Measurements from ENCODE around the gene CDIPT. TPM values are rescaled to one million over a fixed set of nuclear protein-coding genes. Genes with fewer than 3 reads are reported as not detected.
"Not testable (repeated sequence)": the region's sequence is repeated elsewhere in the genome, so short reads cannot be mapped to it uniquely, and the experiment has no call there.

Gene CDIPT
- polyA plus RNA-seq, 12 donors: 32.1 to 48.9 (median 40.2) TPM; not detected in 1

DNA sequence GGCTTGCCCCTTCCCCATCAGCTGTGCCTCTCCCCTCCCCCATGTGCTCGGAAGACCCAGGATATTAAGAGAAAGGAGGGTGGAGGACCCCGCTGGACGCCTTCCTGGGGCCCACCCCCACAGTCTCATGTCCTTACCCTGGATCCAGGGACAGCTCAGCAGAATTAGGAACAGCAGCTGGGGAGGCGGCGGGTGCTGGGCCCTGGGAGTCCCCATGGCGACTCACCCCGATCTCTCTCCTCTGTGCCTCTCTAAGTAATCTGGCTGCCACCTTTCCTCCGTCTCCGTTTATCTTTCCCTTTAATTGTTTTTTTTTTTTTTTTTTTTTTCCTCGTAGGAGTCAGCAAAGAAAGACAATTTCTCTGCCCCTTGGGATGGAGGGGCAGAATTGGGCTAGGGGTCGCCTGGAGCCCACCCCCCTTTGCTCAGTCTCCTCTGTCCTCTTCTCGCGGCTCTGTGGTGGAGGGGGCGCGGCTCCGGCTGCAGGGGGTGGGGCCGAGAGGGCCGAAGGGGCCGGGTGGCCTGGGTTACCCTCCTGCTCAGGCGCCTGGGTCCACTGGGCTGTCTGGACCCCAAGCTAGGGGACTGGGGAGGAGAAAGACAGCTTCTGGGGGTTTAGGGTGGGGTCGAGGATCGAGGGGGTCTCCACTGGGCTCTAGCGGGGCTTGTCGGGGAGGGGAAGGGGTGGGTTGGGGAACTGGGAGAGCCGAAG lies 35.9 kb upstream of the CDIPT start:
- no peak for DNase-seq

DNA sequence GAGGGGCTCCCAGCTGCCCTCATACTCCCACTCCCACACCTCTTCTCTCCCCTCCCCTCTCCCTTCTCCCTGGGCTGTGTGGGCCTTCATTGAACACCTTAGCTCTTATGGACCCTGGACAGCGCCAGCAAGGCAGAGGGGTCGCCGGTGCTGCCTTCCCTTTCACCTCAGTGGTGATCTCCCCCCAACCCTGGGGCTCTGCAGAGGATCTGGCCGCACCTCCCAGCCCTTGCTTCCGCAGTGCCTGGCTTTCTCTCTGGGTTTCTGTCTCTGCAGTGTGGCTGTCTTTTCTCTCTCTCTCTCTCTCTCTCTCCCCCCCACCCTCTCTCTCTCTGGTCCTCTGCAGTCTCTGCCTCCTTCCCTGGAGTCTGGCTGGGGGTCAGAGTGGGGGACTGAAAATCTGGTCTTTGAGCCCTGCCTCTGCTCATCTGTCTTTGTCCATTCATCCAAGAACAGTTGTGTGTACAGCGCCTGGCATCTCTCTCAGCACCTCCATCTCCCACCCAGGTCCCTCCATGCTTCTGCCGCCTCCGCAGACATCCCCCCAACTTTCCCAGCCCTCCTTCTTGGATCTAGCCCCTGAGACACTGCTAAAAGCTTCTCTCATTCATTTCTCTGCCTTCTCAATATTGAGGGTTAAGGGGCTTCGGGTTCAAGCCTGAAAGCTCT lies 35.2 kb upstream of the CDIPT start:
- DNase-seq: no peak

DNA sequence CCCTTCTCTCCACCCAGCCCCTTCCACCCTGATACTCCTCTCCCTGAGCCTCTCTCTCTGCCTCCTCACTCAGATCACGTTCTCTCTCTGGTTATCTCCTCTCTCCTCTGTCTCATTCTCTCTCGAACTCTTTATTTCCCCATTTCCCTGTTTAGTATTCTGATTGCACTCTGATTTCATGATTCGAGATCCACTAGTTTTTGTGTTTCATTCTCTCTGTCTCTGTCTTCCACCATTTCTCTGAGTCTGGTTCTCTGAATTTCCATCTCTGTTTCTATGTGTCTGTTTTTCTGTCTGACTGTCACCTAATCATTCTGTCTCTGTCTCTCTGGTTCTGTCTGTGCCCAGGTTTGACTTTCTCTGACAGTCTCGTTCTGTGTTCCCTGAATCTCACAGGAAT lies 34.3 kb upstream of the CDIPT start:
- no peak for DNase-seq

DNA sequence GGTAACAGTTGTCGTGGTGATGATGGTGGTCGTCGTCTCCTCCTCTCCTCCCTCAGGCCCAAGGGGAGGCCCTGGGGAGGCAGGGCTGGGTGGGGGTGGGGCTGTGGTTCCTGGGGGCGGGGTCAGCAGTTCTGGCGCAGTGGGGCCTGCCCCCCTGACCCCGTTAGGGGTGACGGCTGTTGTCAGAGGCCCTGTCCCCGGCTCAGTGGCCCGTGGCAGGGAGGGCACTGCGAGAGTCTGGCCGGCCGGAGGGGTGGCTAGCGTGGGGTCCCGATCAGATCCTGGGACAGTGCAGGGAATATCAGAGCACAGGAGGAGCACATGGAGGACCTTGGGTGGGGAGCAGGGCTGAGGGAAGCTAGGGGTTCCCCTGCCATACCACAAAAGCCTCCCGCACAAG lies 33.8 kb upstream of the CDIPT start:
- no peak for DNase-seq

DNA sequence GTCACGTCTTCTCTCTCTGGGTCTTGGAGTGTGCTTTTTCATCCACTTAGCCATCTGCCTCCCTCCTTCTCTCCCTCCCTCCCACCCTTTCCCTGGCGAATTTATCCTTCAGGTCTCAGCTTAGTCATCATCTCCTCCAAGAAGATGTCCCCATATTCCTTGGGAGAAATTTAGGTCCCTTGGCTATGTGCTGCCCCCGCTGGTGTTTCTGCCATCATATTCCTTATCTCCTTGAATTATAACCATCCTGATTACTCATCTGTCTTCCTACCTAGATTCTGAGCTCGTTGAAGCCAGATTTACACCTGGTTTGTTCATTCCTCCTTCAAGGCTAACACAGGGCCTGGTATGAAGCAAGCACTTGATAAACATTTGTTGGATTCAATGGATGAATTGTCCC lies 31.3 kb upstream of the CDIPT start:
- DNase-seq: no peak

DNA sequence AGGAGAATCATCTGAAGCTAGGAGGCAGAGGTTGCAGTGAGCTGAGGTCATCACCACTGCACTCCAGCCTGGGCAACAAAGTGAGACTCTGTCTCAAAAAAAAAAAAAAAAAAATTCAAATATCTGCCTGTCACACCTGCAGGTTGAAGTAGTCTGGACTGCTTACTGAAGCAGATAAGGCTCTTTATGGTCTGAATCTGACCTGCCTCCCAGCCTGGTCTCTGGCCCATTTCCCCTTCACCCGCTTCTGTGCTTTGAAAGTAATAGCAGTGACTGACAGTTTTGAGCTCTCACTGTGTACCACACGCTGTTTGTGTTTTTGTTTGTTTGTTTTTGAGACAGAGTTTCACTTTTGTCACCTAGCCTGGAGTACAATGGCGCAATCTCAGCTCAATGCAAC lies 30.5 kb upstream of the CDIPT start:
- no peak for DNase-seq

DNA sequence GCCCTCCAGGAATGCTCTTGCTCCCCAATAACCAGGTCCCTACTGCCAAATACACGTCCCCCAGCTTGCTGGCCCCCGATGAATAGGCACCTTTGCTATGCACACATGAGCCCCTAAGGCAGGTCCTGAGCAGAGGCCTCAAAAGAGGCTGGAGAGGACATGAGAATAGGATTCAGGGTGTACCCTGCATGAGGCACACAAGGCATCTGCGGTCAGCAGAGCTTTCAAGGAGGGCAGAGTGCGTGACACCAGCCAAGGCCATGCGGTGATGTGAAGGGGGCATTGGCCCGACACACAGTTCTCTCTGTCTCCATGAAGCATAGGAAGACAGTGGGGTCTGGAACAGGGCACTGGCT lies 29.4 kb upstream of the CDIPT start:
- DNase-seq: no peak

DNA sequence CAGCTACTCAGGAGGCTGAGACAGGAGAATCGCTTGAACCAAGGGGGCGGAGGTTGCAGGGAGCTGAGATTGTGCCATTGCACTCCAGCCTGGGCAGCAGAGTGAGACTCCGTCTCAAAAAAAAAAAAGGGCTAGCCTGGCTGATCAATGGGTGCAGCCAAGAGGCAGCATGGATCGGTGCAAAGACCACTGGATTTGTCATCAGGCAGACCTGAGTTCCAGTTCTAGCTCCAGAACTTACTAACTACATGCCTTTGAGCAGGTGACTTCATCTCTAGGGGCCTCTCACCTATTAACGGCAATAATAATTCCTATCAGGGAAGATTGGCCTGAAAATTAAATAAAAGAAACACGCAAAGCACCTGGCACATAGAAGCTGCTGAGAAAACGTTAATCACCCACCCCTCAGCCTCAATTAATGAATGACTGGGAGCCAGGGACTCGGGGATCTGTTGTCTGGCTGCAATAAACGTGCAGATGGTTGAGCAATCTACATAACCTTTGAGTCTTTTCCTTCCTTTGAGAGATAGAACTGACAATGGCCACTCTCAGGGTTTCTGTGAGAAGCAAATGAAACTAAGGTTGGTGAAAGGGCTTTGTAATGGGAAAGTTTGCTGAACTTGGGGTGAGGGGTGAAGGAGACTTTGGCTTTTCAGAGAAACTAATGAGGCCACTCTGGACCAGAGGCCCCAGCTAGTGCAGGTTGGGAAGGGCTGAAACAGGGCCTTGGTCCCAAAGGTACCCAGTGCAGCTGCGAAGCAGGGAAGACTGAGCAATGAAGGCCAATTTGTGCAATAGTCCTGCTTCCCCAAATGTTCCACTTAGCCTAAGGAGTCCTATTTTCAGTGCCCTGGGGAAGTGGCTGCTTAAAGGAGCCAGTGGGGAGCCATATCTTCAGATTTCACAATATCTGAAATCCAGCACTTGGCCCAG lies 28.8 kb upstream of the CDIPT start:
- DNase-seq: no peak

DNA sequence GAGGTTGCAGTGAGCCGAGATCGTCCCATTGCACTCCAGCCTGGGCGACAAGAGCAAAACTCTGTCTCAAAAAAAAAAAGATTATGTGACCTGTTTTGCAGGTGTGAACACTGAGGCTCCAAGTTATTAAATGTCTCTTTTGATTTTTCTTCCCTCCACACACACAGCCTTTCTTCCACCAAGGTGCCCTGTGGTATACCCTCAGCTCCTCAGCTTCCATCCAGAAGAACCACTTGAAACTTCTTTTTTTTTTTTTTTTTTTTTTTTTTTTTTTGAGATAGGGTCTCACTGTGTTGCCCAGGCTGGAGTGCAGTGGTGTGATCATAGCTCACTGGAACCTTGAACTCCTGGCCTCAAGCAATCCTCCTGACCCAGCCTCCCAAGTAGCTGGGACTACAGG lies 26.3 kb upstream of the CDIPT start:
- DNase-seq: not testable (repeated sequence)

DNA sequence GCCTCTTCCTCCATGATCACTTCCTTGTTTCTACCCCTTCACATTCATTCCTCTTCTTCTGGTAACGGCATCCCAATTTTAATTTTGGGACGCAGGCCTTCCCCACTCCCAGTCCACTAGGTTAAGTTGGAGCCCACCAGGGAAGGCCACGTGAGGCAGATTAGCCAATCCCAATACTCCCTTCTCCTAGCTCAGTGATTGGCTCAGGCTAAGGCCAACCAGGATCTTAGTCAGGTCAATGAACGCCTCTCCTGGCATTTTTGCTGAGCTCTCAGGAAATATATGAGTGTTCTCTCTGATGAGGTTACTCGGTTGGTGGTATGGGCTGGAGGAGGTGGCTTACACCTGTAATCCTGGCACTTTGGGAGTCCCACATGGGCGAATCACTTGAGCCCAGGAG lies 21.0 kb upstream of the CDIPT start:
- no peak for DNase-seq

DNA sequence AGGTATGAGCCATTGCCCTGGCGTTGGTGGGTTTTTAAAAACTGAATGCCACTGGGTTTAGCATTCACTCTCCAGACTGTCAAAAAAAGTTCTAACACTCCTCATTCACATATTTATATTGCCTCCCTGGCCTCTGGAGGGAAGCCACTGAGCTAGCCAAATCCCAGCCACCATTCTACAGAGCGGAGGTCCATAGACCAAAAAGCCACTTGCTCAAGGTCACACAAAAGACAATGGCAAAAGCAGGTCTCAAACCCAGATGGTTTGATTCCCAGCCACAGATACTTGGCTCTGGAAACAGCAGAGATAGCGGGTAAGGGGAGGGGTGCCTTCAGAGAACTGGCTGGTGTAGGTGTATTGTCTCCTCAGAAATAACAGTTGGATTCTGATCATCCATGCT lies 18.0 kb upstream of the CDIPT start:
- no peak for DNase-seq

DNA sequence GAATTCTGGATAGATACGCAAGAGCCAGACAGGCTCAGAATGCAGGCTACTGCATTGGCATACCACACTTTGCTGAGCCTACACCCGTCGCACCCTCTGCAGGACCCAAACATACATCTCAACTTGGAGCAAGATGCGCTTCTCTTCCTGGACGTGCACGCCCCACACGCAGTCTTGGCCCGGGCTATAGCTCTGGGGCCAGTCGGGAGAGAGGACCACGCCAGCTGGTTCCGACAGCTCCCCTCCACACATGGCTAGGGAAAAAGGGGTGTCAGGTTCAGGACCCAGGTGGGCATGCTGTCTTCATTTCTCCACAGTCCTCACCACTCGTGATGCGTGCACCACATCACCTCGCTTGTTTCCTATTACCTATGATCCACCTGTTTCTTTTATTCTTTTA lies 15.1 kb upstream of the CDIPT start:
- no peak for DNase-seq

DNA sequence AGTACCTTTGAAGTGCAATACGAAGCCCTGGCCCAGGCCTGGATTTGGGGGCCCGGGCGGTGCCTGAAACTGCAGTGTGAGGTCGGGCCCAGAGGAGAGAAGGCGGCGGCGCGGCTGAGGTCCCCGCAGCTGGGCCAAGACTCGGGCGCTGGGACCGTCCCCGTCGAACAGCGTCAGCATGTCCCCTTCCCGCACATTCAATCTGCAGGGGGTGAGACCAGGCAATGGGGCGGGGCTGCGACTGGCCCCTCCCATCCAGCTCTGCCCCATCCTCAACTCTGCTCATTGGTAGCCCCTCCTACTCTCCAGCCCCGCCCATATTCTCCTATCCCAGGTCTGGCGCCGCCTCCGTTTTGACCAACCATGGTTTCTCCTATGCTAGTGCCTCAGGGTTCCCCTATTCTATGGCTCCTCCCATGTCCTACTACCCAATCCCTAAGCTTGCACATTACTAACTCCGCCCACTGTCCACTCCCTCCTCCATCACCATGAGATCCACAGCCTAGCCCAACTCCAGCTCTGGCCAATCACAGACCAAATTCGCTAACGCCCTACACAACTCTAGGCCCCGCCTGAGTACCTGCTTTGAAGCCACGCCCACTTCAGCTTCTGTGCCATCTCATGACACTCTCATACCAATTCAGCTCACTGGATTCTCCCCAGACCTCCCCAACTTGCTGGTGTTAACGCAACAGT lies 14.4 kb upstream of the CDIPT start:
- DNase-seq: no peak

DNA sequence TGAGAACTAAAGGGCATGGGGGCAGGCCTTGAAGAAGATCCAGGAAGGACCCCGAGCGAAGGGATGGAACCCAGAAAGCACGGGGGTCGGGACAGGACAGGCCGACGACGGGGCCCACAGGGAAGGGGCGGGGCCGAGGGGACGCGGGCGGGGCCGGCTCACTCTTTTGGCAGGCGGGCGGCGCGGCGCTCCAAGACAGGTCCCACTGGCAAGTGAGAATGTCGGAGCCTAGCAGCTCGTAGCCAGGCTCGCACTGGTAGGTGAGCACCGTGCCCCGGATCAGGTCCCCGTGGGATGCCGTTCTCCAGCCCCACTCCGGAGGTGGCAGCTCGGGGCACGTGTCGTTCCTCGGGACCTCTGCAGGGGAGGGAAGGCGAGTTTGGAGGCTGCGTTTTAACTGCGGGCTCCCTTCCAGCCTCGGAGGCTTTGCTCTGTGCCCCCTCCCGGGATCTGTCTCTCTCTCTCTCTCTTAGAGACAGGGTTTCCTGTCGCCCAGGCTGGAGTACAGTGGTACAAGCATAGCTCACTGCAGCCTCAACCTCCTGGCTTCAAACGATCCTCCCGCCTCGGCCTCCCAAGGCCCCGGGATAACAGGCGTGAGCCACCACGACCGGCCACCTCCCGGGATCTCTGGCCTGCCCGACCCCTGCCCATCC lies 13.7 kb upstream of the CDIPT start:
- no peak for DNase-seq

DNA sequence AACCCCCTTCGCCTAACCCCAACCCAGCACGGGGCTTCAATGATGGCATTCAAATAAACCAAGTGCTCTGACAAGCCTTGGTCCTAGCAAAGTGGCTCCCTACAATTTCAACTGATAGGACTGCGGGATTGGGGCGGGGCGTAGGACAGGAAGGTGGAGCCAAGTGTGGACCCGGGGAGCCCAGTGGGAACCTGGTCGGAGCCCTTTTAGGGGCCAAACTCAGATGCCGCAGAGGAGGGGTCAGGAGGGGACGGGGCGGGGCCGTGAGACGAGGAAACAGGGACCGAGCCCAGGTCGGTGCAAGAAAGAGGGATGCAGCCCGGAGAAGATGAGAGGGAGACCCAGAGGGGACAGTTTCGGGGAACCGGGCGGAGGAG lies 13.2 kb upstream of the CDIPT start:
- DNase-seq: no peak

DNA sequence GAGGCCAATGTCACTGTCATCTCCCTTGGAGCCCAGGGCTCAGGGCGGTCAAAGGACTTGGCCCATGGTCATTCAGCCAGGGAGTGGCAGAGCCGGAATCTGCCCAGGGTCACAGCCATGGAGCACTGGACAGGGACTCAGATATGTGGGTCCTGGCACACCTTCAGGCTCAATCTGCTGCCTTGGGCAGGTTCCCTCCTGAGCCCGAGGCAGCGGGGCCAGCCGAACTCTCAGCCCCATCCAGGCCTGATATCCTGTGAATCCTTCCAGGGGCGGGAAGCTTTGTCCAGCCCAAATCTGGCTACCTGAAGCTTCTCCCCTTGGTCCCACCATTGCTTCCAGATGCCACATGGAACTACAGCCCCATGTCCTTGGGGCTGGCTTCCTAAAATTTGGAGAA lies 12.2 kb upstream of the CDIPT start:
- no peak for DNase-seq

DNA sequence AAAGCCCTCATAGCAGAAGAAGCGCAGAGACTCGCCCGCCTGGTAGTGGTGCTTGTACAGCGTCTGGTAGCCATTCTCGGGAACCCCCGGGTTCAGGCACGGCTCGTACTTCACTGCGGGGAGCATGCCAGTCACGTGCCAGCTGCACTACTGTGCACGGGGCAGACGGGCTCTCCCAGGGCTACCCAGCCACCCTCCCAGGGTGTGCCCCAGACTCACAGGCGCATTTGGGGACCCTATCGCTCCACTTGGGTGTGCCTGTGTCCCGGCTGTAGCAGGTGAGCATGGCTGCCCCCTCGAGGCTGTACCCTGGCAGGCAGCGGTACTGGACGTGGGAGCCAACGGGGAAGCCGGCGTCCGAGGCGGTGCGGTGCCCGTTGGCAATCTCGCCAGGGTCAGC lies 10.3 kb upstream of the CDIPT start:
- DNase-seq: no peak

DNA sequence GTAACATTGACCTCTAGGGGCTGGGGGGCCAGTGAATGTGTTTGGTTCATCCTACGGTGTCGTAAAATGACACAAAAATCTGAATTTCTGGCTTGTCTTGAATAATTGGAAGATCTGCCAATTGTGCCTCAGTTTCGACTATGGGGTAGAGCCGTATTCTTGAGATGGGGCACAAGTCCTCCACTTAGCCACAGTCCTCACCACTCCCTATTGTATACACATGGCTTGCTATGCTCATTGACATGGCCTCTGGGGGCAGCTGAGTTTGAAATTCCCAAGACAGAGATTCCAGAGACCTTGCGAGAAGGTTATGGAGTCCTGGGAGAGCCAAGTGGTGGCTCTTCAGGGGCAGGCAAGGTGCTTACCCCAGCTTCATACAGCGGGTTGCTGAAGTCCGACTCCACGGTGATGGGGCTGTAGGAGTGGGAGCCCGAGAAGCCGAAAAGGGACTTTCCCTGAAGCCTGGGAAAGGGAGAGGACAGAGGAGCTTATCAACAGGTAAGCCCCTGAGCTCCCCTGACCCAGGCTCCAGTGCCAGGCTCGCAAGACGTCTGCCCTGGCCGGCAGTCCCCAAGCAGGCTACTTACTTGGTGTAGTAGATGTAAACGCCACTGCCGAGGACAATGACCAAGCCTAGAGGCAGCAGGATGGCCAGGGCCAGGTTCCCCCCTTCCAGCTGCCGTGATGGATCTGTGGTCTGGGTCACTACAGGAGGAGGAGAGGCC lies 9.0 kb upstream of the CDIPT start:
- DNase-seq: no peak

DNA sequence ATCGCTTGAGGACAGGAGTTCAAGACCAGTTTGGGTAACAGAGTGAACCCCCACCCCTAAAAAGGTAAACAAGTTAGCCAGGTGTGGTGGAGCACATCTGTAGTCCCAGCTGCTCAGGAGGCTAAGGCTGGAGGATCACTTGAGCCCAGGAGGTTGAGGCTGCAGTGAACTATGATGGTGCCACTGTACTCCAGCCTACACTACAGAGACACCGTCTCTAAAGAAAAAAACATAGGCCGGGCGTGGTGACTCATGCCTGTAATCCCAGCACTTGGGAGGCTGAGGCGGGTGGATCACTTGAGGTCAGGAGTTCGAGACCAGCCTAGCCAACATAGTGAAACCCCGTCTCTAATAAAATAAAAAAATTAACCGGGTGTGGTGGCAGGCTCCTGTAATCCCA lies 6.0 kb upstream of the CDIPT start:
- DNase-seq: not testable (repeated sequence)

DNA sequence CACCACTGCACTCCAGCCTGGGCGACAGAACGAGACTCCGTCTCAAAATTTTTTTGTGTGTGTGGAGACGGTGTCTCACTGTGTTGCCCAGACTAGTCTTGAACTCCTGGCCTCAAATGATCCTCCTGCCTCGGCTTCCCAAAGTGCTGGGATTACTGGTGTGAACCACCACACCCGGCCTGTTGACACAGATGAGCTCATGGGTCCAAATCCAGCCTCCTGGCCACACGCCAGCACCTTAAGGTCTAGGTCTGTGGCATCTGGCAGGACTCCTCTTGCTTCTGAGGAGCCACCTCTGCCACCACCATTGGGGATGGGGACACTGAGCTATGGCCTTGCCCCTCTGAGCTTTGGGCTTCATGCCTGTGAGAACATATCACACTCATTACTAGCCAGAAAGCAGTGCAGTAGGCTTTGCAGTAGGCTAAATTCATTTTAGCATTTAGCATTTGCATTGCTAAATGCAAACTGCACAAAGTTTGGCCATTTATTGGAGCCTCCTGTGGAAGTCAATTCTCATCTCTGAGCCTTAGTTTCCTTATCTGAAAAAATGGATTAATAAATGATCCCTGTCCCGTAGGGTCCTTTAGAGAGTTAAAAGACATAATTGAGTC lies 5.5 kb upstream of the CDIPT start:
- no peak for DNase-seq

DNA sequence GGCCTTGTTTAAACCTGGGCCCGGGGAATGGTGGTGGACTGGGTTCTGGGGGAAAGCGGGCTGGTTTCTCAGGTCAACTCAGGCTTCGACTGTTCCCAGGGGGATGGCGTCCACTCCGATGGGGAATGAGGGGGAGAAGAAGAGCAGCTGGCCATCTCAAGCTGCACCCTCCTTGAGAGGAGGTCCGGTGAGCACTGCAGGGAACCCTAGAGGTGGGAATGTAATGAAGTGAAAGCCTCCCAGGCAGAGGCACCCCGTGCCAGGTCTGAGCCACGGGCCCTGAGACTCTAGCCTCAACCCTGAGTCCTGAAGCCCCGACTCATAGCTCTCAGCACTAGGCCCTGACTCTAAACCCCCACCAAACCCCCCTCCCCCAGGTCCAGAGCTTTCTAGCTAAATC lies 1.2 kb upstream of the CDIPT start:
- DNase-seq: no peak
